Measurements from ENCODE around the gene SLC43A3.
"Not testable (repeated sequence)": the region's sequence is repeated elsewhere in the genome, so short reads cannot be mapped to it uniquely, and the experiment has no call there.

SLC43A3 gene

GRCh38 chr11:57405271-57405860 lies 21.6 kb downstream of the SLC43A3 start:
- no peak for DNase-seq (ENCODE audit: low read depth in 2 of 2)

DNA sequence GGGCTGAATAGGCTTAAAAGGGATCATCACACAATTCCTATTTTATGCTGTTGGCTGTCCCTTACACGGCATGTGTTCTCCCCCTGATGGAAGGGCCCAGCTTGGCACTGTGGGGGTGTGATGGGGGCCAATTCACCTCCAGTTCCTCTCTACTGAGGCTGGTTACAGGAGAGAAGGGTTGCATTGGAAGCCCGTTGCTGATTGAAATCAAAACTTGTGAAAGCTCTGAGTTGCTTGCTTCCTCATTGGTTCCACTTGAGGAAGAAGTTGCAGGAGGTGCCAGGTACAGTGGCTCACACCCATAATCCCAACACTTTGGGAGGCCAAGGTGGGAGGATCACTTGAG lies 23.1 kb downstream of the SLC43A3 start:
- DNase-seq (ENCODE audit: low read depth in 2 of 2) = no peak

GRCh38 chr11:57403003-57403801 lies 23.7 kb downstream of the SLC43A3 start:
- not testable (repeated sequence) for DNase-seq (ENCODE audit: low read depth in 2 of 2)

DNA sequence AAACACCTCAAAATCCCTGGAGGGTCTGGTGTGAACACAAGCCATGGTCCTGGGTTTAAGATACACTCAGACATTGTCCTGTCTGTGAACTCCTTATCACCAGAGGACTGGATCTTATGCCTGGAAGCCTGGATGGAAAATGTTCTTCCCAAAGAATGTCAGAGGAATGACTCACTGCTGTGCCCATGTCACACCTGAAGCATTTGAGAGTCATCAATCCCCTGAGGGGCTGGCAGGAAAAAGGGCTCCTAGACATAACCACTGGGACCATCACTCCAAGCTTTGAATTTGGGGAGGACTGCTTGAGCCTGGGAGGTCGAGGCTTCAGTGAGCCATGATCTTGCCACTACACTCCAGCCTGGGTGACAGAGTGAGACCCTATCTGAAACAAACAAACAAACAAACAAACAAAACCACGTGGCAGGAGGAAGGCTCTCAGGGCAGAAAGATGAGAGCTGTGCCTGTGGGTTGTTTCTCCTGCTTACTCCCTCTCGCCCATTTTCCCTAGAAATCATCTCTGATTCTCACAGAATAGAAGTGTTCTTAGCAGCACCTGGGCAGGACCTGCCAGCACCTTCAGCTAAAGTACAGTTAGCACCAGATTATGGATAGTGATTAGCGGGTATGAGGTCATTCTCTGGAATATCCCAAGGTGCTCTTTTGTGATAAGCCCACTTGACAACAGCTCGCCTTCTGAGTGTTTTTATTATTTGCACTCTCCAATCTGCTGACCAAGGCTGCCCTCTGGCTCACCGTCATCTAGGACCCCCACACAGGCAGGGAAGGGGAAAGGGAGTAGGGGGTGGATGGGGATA lies 24.5 kb downstream of the SLC43A3 start:
- DNase-seq (ENCODE audit: low read depth in 2 of 2) = no peak

DNA sequence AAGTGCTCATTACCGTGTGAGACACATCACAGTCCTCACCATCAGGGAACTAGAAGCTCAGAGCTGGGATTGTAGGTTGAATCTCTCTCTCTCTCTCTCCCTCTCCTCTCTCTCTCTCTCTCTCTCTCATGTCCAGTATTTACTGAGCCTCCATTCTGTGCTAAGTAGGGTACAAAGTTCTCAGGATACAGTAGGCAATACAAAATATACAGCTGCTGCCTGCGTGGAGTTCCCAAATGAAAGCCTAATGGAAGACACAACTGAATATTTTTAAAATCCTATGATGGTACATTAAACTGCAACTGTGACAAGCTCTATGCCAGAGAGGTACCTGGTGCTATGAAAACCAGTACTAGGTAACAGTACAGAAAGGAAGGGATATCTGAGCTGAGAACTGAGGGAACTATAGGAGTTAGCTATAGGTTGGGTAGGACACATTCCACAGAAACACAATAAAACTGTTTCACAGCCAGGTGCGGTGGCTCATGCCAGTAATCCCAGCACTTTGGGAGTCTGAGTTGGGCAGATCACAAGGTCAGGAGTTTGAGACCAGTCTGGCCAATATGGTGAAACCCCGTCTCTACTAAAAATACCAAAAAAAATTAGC lies 26.8 kb downstream of the SLC43A3 start:
- no peak for DNase-seq (ENCODE audit: low read depth in 2 of 2)

GRCh38 chr11:57399221-57399620 lies 27.7 kb downstream of the SLC43A3 start:
- no peak for DNase-seq (ENCODE audit: low read depth in 2 of 2)

DNA sequence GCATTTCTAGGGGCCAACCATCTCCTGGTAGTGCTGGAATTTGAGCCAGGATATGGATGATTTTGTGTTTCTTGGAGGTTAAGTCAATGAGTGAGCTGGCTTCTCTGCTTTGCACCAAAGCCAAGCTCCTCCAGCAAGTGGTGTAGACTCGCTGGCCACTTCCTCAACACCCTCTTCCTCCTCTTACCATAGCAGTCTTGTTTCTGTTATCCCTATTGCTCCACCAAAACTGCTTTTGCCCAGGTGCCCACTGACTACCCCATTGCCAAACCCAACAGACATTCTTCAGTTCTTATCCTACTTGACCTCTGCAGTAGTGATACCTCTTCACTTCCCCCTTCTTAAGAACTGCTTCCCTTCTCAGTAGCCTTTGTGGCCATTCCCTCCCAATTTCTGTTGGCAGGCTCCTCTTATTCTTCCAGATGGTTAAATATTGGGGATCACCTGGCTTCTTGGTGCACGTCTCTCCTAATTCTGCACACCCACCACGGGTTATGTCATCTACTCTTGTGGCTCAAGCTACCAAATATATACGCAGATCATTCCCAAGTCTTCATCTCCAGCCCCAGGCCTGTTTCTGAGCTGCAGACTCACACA lies 29.4 kb downstream of the SLC43A3 start:
- no peak for DNase-seq (ENCODE audit: low read depth in 2 of 2)

DNA sequence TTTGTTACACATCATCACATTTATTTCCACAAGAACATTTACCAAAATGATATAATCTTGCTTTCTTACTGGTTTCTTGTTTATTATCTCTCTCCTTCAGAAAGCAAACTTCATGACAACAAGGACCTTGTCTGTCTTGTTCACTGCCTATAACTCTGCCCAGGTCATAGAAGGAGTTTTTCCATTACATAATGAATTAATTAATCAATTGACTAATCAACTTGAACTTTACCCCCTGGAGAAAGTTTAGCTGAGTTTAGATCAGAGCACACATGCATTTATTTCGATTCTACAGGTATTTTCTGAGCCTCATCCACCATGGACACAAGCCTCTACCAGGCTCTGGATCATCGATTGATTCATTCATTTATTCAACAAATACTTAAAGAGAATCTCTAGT lies 30.2 kb downstream of the SLC43A3 start:
- no peak for DNase-seq (ENCODE audit: low read depth in 2 of 2)

GRCh38 chr11:57395905-57396623 lies 30.9 kb downstream of the SLC43A3 start:
- no peak for DNase-seq (ENCODE audit: low read depth in 2 of 2)

- DNase-seq (ENCODE audit: low read depth in 2 of 2) = no peak
Measured at GRCh38 chr11:57394203-57394965, 32.5 kb downstream of the SLC43A3 start.

DNA sequence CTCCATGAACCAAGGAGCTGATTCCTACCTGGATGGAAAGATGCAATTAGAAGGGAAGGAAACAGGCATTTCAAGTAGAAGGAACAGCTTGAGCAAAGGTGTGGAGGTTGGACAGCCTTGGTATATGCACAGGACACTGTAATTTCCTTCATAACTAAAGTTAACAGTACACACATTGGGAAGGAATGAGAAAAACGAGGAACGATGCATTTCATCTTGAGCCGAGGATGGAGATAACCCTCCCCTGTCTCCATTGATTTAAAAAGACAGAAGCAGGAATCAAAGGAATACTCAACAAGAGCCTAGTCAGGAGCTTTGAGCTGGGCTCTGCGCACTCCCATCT lies 34.2 kb downstream of the SLC43A3 start:
- DNase-seq (ENCODE audit: low read depth in 2 of 2) = no peak

DNA sequence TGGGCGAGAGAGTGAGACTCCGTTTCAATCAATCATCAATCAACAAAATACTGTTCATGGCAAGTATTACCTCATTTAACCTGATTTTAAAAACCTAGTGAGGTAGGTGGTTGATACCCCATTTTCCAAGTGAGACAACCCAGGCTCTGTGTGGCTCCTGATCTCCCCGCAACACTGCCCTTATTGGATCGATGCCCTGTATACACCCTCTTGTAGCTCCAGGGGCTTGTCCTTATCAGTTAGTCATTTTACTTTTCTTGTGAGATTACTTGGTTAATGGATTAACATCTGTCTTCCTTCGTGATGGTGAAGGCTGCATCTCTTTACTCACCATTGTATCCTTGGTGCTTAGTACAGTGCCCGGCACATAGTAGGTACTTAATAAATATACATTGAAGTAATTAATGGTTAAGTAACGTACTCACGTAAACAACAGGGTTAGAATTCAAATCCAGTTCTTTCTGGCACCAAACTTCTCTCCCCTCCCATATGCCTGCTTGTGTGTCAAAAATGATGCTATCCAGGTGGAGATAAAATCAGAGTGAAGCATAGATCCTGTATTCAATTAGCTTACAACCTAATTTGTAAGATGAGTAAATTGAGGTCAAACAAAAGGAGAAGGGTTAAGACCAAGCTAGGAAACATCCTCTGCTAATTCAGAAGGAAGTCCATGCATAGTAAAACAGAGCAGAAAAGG lies 34.7 kb downstream of the SLC43A3 start:
- no peak for DNase-seq (ENCODE audit: low read depth in 2 of 2)

DNA sequence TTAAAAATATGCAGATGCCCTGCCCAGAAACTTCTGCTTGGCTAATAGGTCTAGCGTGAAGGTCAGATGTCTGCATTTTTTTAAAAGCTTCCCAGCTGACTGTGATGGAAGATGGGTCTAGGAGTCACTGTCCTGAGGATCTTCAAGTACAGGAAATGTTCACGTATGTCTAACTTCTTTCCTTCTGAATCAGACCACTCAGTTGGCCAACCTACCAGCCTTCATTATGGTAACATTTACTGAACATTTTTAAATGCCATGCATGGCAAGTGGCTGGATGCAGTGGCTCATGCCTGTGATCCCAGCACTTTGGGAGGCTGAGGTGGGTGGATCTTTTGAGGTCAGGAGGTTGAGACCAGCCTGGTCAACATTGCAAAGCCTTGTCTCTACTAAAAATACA lies 35.4 kb downstream of the SLC43A3 start:
- DNase-seq (ENCODE audit: low read depth in 2 of 2) = no peak

- DNase-seq (ENCODE audit: low read depth in 2 of 2) = no peak
Measured at GRCh38 chr11:57391111-57391510, 35.8 kb downstream of the SLC43A3 start.

DNA sequence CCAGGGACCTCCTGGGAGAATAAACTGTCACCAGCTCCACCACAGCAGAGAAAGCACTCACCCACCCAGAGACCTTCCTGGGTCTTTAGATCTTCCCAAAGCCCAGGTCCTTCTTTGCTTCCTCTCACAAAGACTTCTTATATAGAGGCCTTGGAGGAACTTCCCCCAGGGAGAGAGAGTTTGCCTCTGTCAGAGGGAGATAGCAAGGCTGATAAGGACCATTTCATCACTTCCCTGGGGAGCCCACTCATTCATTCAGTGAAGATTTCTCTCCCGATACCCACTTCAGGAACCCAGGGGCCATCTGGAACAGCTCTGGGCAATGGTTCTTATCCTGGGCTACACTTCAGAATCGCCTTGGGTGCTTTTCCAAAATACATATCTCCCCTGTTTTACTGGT lies 36.4 kb downstream of the SLC43A3 start, which contains the start of gene PRG2:
TSS of gene PRG2 (minus strand) at position 116 of the 400 bp plus-strand sequence. CDS start 706 bp downstream, outside the sequence.
- DNase-seq (ENCODE audit: low read depth in 2 of 2) = no peak

GRCh38 chr11:57387289-57388030 lies 39.5 kb downstream of the SLC43A3 start:
- DNase-seq (ENCODE audit: low read depth in 2 of 2) = no peak

DNA sequence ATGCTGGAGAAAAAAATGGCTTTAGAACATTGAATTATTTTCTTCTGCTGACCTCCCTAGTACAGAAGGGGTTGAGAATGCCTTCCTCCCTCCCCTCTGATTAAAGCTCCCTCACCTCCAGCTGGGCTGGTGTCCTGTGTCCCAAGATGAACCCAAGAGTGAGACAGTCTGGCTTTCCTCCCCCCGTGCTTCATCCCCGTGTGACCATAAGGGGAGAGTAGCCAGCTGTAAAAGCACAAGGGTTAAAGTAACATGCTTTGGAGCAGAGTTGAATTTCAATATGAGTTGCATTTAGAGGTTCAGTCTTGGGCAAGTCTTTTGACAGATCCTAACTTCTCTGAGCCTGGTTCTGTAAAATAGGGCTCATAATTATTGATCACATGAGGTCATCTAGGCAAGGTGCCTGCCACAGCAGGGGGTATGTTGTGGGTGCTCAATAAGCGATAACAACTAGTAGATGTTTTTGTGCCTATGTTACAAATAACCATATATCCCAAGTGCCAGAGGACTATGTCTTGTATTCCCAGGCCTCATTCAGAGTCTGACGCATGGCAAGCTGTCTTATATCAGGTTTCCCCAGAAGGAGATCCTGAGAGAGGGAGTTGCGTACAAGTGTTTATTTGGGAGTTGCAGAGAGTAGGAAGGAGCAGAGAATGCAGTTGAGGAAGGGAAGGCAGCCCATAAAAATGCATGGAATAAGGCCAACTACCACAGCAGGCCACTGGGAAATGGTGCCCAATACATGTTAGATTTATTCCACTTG lies 40.6 kb downstream of the SLC43A3 start:
- no peak for DNase-seq (ENCODE audit: low read depth in 2 of 2)

- DNase-seq (ENCODE audit: low read depth in 2 of 2) = no peak
Measured at GRCh38 chr11:57380975-57381374, 45.9 kb downstream of the SLC43A3 start, which contains the start of gene PRG3. Gene PRG3 (minus strand): TSS chr11:57381150. CDS start chr11:57380708, 442 bp downstream.

All from stimulated activated CD4-positive, alpha-beta T cell treated with anti-CD3 and anti-CD28 coated beads, Interleukin-1b, Interleukin-23, amount 100 ng/mL, for 1 hour (primary cell).